Activated CD8-positive, alpha-beta memory T cell treated with anti-CD3 and anti-CD28 coated beads, Interleukin-2, amount 50 U/mL, for 48 hours (primary cell): Measurements from ENCODE around the gene UFD1.

Experiments used
- DNase-seq: peaks from one replicate; pipeline ENCODE4 v3.0.0-alpha.2; 2020

Gene UFD1

DNA sequence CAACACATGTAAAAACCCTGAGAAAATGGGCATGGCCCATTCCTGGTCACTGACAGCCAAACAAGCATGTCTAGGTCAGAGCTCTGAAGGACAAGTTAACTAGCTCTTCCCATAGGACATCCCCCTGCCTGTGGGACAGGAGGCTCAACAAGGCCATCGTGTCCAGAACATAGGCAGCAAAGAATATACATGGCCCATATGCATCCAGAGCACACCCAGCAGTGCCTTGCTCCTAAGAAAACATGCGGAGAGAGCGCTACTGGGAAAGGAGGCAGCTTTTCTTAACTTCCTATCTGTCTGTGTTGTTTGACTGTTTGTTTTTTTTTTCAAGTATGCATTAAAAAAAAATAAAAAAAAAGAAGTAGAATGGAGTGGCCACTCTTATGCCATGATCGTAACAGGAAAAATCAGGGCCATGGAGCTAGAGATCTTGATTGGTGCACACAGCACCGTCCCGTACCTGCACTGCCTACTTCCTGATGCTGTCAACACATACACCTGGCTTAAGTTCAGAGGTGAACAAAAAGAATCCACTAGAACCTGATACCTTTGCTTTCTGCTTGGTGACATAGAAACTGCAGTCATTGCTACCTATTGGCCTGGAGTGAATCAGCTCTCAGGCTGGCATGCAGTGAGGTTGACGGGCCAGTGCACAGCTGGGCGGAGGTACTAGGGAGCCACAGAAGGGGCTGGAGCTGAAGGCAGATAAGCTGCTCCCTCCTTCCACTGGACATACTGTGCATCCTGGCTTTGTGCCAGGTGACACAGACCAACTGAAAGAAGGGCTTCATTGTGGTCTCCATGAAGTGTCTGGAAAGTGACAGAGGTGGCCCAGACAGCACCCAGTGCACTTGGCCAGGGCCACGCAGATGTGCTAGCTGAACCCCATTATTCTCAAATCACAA lies 11.9 kb downstream of the UFD1 start:
- DNase-seq, result peak; percentile 43

DNA sequence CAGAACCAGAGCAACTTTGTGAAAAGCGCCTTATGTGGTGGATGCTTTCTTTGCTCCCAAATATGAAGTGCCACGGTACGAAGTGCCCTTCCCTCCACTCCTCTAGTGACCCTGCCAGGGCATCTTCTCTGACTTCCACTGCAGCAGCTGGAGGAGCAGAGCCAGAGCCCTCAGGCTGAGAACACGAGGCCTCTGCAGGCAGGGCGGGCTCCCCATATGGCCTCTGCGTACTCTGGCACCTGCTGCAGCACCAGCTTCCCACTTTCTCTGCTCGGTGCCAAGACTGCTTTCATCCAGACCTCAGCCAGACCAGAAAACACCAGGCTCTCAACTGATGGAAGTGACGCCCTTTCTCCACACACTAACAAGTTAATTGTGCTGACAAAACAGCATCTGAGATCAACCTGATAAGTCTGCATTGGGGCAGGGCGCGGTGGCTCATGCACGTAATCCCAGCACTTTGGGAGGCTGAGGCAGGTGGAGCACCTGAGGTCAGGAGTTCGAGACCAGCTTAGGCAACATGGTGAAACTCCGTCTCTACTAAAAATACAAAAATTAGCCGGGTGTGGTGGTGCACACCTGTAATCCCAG lies 12.8 kb downstream of the UFD1 start:
- DNase-seq, result peak; percentile 25

DNA sequence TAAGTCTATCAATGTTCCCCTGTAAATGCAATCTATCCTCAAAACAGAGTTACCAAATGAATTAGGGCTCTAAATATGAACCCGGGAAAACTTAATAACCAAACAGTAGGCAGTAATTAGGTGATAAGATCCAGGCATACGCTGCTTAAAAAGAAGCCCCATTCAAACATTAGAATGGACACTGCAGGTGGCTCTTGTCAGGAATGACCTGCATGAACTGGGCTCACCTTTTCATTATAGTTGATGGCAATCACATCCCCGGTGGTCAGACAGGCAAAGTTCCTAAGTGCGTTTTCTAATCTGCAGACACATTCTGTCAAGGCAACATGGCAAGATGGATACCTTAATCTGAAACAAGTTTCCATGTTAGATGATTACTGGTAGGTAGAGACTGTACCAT lies 14.0 kb downstream of the UFD1 start:
- peak; percentile 3 for DNase-seq

- peak; percentile 15 for DNase-seq
These were observed 14.4 kb downstream of the UFD1 start for GRCh38 chr22:19464546-19464945.

- DNase-seq, result no peak
These were observed 15.2 kb downstream of the UFD1 start for GRCh38 chr22:19463491-19464469.

DNA sequence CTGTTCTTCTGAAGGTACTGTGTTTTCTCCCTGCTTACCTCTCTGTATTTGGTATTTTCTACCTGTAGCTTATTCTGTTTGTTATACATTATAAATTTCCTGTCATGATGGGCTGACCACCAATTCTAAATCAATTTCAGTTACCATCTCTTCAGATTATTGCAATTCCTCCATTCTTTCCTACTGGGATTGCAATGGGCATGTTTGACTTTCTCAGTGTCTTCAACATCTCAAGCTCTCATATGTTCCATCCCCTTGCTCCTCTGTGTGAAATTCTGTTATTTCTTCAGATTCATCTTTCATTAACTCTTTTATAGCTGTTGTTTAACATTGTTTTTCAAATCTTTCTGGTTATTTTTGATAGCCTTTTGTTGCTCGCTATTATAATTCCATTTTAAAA lies 16.0 kb downstream of the UFD1 start:
- no peak for DNase-seq

DNA sequence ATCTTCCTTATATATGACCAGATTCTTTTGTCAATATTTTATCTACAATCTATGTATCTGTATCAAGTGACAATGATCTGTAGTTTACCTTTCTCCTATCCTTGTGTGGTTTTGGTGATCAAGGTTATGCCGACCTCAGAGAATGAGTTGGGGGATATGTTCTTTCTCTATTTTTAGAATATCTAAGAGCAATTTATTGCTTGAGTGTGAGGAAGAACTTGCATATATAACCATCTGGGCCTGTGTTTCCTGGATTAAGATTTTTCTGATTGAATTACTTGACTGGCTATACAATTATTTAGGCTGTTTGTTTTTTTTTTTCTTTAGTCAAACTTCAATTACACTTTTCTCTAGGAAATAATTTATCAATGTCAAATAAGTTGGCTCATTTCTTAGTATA lies 17.5 kb downstream of the UFD1 start:
- no peak for DNase-seq

DNA sequence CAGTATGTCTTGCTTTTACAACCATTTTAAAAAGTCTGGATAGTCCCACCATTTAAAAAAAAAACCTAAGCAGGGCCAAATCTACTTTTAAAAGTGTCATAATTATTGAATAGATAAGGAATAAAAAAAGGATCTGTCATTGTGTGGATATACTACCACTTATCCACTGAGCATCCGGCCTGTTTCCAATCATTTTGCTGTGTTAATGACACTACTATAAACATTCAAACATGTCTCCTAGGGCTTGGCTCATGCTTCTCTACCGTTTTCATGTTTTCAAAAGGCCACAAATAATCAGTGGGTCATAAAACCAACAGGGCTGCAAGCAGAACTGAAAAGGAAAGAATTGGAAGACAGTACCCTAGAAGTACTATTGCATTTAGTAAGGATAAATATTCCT lies 19.0 kb downstream of the UFD1 start:
- DNase-seq, result no peak

DNA sequence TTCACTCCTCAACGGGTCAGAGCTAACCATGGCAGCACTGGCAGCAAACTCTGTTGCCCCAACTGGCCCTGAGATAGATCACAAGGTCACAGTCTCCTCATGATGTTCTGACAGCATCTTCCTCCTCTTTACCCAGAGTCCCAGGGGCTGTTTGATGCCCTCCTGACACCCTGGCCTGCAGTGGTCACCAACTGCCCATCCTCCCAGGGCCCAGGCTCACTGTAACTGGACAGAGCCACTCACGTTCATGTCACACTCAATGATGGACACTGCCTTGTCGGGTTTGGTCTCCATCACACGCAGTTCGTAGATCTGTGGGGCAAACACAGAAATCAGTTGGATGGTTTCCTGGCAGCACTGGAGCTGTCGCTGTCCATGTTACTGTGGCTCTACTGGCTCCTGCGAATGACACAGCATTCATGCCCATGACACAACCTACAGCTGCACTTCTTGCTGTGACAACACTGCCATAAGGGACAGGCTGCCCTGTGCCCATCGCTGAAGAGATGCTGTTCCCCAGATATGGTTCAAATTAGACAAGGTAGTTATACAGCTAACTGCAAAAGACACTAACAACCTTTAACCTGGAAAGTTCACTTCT lies 21.1 kb downstream of the UFD1 start:
- DNase-seq, result no peak

- no peak for DNase-seq
These were observed 22.5 kb downstream of the UFD1 start for GRCh38 chr22:19456541-19456940.

GRCh38 chr22:19455585-19456370 lies 23.2 kb downstream of the UFD1 start:
- DNase-seq, result no peak

DNA sequence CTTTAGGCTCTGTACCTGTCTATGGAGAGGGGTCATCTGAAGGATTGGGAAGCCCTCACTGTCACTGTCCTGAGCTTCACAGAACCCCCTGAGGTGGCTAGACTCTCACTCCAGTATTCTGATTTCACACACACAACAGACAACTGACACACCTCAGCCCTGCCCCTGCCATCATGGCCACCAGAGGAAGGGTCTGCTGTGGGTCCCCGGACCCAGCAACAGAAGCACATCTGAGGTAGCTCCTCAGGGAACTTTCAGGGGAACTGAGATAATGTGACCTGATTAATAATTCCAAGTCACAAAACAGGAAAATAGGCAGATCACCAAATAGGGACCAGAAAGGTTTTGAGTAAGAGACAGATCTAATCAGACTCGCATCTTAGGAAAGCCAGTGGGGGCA lies 24.0 kb downstream of the UFD1 start:
- no peak for DNase-seq

DNA sequence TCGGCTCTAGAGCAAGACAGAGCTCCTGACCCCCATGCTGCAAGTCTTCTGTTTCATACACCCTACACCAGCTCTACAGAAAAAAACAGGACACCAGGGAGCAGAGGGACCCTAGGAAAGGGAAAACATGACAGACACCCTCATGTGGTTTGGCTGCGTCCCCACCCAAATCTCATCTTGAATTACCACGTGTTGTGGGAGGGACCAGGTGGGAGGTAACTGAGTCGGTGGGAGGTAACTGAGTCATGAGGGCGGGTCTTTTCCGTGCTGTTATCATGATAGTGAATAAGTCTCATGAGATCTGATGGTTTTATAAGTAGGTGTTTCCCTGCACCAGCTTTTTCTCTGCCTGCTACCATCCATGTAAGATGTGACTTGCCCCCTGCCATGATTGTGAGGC lies 24.8 kb downstream of the UFD1 start:
- no peak for DNase-seq

GRCh38 chr22:19453718-19454117 lies 25.3 kb downstream of the UFD1 start:
- no peak for DNase-seq

- no peak for DNase-seq
These were observed 27.4 kb downstream of the UFD1 start for GRCh38 chr22:19451570-19451969.

- no peak for DNase-seq
These were observed 28.4 kb downstream of the UFD1 start for GRCh38 chr22:19450363-19451175.

DNA sequence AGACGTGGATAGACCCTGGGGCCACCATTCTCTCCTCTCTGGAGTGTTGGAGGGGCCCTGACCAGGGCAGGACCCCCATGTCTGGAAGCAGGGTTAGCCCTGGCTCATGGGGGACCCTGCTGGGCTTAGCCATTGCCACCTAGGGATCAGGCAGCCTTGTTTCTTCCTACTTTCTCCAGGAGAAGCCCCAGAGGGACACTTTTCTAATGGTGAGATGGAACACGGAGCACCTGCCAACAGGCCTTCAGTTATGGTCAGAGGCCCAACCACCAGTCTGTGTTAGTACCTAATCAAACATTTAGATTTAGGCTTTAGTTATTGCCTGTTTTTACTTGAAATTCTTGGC lies 29.6 kb downstream of the UFD1 start:
- DNase-seq, result no peak

- DNase-seq, result peak; percentile 66
These were observed 30.1 kb downstream of the UFD1 start for GRCh38 chr22:19448739-19449421.

GRCh38 chr22:19448076-19448607 lies 30.9 kb downstream of the UFD1 start:
- DNase-seq, result peak; percentile 62

GRCh38 chr22:19447330-19448075 lies 31.5 kb downstream of the UFD1 start, which contains the start of gene C22orf39:
C22orf39 (minus strand) TSS chr22:19447711; CDS start chr22:19447688, 23 bp downstream.
- peak; percentile 88 for DNase-seq
